ENCODE data around the gene TUBE1. TPM values are rescaled to one million over a fixed set of nuclear protein-coding genes. Genes with fewer than 3 reads are reported as not detected.
A peak's percentile ranks its signal among the peaks of the same experiment; 100 is the strongest.
"Not testable (repeated sequence)": the region's sequence is repeated elsewhere in the genome, so short reads cannot be mapped to it uniquely, and the experiment has no call there.

TUBE1 gene
- total RNA-seq, 1 donor from 2014 or later = 13.1 TPM

GRCh38 chr6:112062966-112063365, 24.3 kb downstream of the TUBE1 start:
- ATAC-seq = no peak

- no peak for ATAC-seq
Observed at GRCh38 chr6:112061605-112062004, 25.7 kb downstream of the TUBE1 start.

DNA sequence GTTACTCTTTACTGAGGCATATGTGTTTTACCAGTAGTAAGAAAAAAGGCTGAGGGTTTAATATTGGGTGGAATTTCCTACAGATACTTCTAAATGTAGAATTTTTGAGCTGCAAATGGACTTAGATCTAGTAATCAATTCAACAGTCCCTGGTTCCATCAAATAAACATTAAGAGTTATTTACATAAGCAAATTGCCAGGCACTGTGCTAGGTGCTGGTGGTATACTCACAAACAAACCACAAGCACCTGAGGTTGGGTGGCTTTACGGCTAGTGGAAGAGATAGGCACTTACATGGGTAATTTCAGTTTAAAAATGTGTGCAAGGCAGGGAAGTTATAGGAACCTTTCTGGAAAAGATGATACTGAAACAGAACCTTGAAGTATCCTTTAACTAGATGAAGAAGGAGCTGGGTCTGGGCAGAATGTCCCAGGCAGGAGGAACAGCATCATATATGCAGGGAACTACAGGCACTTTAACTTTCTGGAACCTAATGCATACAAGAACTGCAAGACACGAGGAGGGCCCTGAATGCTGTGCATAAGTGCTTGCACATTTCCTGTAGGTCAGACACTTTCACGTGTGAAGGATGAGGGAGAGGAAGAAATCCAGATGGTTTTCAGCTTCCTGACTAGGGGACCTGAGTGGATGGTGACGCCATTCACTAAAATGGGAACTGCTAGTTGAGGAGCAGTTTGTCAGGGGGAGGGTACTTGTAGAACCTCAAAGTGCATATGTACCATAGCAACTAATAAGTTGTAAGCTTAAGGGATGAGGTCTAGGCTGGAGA, 28.8 kb downstream of the TUBE1 start:
- no peak for ATAC-seq

DNA sequence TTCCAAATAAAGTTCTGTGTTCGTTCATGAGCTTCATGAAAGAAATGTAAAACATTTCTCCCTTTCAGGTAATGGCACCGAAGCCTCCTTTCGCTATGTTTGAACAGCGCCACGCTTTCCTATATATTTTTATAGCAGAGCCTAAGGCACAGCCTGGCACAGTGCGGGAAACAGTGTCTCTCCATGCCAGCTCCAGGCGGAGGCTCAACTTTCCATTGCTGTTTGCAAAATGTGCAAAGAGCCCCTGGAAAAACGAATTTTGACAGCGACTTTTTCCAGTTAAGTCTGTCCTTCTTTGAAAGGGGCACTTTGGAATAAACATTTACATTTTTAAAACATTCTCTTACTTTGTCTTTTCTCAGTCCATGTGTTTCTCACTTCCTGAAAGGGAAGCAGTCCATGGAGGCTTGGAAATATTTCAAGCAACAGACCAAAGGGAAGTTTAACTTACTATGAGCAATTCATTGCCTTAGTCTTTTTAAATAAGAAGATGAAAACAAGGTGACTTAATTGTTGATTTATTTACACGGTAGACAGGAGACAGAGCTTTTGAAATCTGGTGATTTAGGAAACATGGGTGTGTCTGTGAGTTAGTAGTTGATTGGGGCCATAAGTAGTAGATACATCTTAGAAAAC, 32.6 kb downstream of the TUBE1 start:
- no peak for ATAC-seq

GRCh38 chr6:112054001-112054400, 33.3 kb downstream of the TUBE1 start, which contains the start of gene CCN6:
CCN6 (plus strand) TSS chr6:112054104; CDS start chr6:112054358, 254 bp downstream.
- peak; percentile 87 for ATAC-seq

- not testable (repeated sequence) for ATAC-seq
Observed at GRCh38 chr6:112051251-112051740, 36.0 kb downstream of the TUBE1 start.

DNA sequence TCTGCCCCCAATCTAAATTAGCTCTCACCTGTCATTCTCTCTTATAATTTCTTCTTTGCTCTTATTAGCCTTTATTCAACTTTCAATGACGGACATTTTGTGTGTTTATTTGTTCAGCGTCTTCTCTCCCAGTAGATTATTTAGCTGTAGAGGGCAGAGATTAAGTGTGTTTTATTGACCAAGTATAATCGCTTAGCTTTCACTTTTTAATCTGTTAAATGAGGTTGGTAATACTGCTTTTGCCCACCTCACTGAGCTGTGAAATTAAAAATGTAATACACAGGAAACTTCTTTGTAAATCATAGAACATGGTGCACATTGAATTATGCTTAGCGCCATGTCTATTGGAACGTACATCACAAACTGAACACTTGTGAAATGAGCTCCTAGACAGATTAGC, 36.9 kb downstream of the TUBE1 start:
- no peak for ATAC-seq

DNA sequence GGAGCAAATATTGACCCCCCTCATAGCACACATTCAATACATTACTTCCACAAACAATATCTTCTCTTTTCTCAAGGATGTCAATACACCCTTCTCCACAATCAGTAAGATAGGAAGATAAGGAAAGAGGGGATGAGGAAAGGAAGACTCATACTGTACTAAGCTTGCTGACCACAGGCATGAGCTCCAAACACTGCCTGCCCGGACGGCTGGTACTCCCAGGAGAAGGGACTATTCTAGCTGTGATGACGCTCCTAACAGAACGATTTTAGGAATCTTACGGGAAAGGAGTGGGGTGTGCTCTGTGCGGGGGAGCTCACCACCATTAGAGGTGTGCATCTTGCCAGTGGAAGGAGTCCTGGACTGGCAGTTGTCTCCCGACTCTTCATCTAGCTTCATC, 37.3 kb downstream of the TUBE1 start:
- ATAC-seq = no peak

- peak; percentile 63 for ATAC-seq
Observed at GRCh38 chr6:112049026-112049799, 38.1 kb downstream of the TUBE1 start.

DNA sequence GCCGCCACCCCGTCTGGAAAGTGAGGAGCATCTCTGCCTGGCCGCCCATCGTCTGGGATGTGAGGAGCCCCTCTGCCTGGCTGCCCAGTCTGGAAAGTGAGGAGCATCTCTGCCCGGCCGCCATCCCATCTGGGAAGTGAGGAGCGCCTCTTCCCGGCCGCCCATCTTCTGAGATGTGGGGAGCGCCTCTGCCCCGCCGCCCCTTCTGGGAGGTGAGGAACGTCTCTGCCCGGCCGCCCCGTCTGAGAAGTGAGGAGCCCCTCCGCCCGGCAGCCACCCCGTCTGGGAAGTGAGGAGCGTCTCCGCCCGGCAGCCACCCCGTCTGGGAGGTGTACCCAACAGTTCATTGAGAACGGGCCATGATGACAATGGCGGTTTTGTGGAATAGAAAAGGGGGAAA, 39.8 kb downstream of the TUBE1 start:
- not testable (repeated sequence) for ATAC-seq

DNA sequence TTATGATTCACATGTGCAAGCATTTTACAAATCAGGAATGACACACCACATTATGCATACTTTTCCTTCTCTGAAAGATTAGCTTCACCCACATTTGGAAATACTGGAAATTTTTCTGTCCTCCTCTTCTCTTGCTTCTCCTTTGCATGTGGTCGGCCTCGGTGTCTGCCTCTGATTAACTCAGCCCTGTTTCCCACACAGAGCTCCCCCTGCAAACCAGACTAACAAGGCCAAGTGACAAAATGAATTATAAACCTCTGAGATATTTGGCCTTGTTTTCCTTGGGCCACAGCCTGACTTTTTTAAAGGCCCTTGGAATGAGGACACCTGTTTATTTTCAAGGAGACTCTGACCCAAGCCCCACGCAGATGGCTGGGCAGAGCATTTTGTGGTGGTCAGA, 42.4 kb downstream of the TUBE1 start:
- no peak for ATAC-seq

DNA sequence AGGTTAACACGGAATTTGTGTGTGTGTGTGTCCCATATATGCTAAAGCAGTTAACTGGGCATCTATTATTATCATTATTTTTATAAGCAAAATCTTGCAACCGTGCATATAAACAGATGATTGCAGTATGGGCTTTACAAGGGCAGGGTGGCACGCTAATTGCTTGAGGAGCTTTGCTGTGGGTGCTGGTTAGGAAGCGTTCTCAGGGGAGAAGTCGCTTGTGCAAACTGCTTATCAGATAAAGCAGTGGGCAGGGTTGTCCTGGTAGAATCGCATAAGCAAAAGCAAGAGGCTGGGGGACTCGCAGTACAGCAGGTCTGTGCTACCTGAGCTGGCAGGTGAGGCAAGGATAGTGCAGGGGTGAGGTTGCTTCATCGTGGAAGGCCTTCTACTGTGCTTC, 43.1 kb downstream of the TUBE1 start:
- no peak for ATAC-seq

DNA sequence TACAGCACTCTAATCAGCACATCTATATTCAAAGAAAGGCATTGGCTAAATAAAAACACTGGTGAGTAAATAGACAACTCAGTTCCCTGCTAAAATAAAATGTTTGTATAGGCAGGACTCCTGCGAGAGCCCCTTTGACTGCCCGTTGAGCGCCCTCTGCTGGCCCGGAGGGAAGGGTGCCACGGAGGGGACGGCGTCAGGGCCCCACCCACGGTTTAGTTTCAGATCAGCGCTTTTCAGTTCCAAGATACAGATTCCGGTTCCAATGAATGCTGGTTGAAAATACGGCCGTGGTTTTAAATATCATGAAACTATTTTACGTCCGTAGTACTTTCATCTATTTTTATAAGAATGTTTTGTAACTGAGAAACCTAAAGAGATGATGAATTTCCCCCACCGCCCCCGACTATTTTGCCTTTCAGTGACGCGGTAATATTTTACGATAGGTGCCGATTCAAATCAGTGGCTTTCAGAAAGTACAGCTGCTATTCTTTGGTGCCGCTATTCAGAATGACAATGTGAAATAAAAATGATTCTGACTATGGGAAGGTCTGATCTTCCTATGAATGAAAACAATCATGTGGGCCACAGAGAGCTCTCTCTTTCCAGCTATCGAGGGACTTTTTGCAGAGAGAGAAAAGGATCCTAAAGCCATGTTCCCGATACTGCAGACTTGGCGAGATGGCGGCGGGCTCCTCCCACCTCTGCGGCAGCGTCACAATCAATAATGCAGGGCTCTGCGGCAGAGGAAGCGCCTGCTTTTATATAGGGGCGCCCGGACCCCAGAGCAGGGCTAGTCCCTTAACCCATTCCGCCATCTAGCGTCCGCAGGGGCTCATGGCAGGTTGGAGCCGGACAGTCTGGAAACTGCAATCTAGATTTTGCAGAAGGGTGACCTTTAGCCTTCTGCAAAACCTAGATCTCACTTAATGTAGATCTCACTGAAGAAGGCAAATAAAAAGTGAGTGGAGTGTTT, 44.0 kb downstream of the TUBE1 start:
- ATAC-seq = peak; percentile 94

DNA sequence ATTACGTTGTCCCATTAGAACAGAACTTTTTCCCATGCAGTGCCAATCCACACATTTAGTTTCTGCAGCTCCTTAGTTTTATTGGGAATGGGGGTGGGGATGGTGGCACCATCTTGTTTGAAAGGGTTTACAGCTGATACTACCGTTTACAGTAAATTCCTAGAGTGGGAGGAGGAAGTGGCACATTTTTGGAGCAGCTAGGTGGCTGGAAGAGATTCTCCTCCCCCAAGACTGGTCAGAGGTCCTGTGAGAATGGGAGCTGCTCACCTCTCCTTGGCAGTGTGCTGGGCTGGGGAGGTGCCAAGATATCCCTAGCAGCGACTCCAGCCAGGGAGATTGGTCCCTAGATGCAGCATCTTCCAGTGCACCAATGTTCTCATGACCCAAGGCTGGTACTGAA, 45.7 kb downstream of the TUBE1 start:
- no peak for ATAC-seq

DNA sequence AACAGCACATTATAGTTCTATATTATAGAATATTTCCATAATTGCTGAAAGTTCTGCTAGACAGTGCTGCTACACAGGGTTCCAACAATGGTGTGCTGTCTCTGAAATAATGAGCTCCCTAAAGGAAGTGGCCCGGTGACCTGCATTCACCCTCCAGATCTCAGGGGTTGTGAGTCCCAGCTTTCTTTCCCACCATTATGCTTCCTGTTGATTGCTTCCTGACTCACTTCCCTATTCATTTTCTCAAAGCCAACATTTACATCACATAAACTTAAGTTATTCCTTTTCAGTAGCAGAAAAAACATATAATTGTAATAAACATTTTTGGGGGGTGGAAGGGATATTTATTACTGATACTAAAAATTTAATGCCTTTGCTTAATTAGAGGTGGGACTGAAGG, 46.3 kb downstream of the TUBE1 start:
- no peak for ATAC-seq

DNA sequence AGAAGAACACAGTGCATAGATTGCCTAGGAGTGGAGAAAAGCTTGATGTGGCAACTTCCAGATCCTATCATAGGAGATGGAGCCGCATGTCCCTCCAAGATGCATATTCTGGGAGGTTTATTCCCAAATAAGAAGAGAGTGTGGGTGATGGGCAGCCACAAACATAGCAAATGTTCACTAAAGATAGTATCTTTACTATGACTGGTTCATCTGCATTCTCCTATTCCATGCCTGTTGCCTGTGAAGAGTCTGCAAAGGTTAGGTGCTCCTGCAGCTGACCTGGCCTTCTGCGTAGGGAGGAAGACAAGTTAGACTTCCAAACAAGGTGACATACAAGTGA, 47.9 kb downstream of the TUBE1 start:
- ATAC-seq = no peak

GRCh38 chr6:112038756-112039430, 48.4 kb downstream of the TUBE1 start:
- ATAC-seq = no peak

DNA sequence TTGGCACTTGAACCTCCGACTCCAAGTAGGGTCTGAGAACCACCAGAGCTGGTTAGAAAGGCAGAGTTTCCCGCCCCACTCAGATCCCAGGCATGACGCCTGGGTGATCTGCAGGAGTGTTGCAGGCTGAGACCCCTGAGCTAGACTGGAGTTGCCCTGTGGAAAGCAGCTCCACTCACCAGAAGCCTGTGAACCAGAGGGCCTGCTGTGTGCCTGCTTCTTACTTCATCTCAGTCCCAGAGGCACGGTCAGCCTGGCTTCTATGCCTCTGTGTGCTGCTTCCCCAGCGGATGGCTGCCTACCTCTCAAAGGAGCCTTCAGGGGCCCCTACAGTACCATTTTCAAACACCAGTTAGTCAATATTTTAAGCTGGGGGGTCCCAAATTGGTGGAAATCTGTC, 49.0 kb downstream of the TUBE1 start:
- ATAC-seq = no peak

GRCh38 chr6:112037783-112038216, 49.5 kb downstream of the TUBE1 start:
- ATAC-seq = peak; percentile 70

- no peak for ATAC-seq
Observed at GRCh38 chr6:112036088-112036637, 51.1 kb downstream of the TUBE1 start.

GRCh38 chr6:112034616-112034995, 52.7 kb downstream of the TUBE1 start:
- no peak for ATAC-seq
